Activated naive CD4-positive, alpha-beta T cell treated with anti-CD3 and anti-CD28 coated beads for 36 hours (primary cell): ENCODE results near the gene NPIPA1. TPM values are rescaled to one million over a fixed set of nuclear protein-coding genes. Genes with fewer than 3 reads are reported as not detected.
"Not testable (repeated sequence)": the region's sequence is repeated elsewhere in the genome, so short reads cannot be mapped to it uniquely, and the experiment has no call there.

Experiments used
- CTCF ChIA-PET: fragments of 350-600 bp; sonication (Branson Sonifier 250); formaldehyde crosslinking; loops from one replicate; lab custom pipeline; 2021; ENCODE audit warnings: antibody characterized with exemption; lab: Charles Lee
- DNase-seq: peaks from one replicate; pipeline ENCODE4 v3.0.0-alpha.2; 2020
- H3K27ac Mint-ChIP-seq: one replicate; pipeline ENCODE4 v1.8.0; 2021; ENCODE audit warnings: mild to moderate bottlenecking, mixed read lengths
- H3K27me3 Mint-ChIP-seq: one replicate; pipeline ENCODE4 v1.8.0; 2021; ENCODE audit warnings: low read depth, mixed read lengths
- H3K36me3 Mint-ChIP-seq: one replicate; pipeline ENCODE4 v1.8.0; 2021; ENCODE audit warnings: low read depth, mixed read lengths
- H3K4me1 Mint-ChIP-seq: one replicate; pipeline ENCODE4 v1.8.0; 2021; ENCODE audit warnings: low read depth, mixed read lengths
- H3K4me3 Mint-ChIP-seq: one replicate; pipeline ENCODE4 v1.8.0; 2021; ENCODE audit warnings: mild to moderate bottlenecking, moderate library complexity, mixed read lengths
- H3K9me3 Mint-ChIP-seq: one replicate; pipeline ENCODE4 v1.8.0; 2021; ENCODE audit warnings: mixed read lengths
- intact Hi-C: fragments of 100-400 bp; cut with micrococcal nuclease; formaldehyde crosslinking; loops from one replicate; pipeline ENCODE4 v1.15.1; 2023
- total RNA-seq, 2 experiments: library from RNA; stranded (reverse); gene quantifications; one replicate each; pipeline ENCODE4 v1.2.3, GENCODE V29; 2021

NPIPA1 gene
- total RNA-seq, 2 experiments from 2014 or later = 81.4 to 101 TPM

DNA sequence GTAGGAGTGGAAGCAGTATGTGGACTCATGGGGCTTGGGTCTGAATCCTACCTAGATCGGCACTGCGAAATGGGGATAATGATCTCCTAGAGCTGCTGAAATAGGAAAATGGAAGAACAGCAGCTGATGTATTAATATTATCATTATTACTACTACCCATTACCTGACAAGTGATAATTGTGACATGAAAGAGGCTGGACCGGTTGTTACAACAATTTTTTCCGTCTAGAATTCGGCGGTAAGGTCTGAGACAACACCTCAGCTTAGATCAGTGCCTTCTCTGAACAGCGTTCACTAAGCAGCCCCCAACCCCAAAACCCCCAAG, 37.0 kb downstream of the NPIPA1 start:
- Mint-ChIP-seq H3K4me3 (peak overlapping the region; percentile 88), H3K27ac (peak overlapping the region; percentile 90), H3K4me1 (peaks cover 17% of the 10 kb centered on the region)
- H3K27me3 Mint-ChIP-seq, H3K9me3 Mint-ChIP-seq, H3K36me3 Mint-ChIP-seq, DNase-seq, intact Hi-C loops: not testable (repeated sequence)
- CTCF ChIA-PET = interaction anchor here (0.6 kb wide), 1 partner anchor 645 kb away, joined by 4 read pairs; no protein-coding TSS in a partner anchor

DNA sequence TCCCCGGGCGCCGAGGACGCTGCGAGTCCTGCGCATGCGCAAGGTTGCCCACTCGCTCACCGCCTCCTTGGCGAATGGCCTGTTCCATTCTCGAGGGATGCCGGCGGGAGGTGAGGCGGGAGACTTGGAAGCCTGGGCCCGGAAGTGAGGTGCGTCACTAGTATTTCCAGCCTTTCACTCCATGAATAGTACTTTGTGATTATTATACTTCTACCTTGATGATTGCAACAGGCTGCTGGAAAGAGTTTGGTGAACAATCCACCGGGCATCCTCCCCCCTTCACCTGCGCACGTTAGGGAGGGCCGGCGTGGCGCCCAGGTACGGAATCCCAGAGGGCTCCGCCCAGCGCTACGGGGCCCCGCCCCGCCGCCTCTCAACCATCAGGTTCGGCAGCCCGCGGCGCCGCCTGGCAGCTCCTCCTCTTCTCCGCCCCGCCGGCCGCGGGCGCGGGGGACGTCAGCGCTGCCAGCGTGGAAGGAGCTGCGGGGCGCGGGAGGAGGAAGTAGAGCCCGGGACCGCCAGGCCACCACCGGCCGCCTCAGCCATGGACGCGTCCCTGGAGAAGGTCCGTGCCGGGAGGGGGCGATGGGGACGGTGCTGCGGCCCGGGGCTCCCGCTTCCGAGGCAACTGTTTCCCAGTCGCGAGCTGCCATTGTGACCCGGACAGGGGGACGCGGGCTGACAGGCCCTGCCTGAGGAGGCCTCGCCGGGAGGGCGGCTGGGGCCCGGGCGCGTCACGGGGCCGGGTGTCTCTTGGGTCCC, 37.6 kb downstream of the NPIPA1 start, which contains the start of gene PDXDC1:
TSS of gene PDXDC1 (plus strand) at position 371 of the 762 bp plus-strand sequence. CDS start at position 545, 174 bp downstream.
- H3K27me3 Mint-ChIP-seq, H3K9me3 Mint-ChIP-seq, H3K36me3 Mint-ChIP-seq, CTCF ChIA-PET: not testable (repeated sequence)
- peak within 1 kb of the TSS; percentile 88 for H3K4me3 Mint-ChIP-seq
- intact Hi-C loops = loop anchor here (5.0 kb wide), 1 partner anchor 37 kb away; no protein-coding TSS in a partner anchor
- H3K4me1 Mint-ChIP-seq = peaks cover 22% of the 10 kb centered on the region
- H3K27ac Mint-ChIP-seq = peak within 1 kb of the TSS; percentile 90
- peak; percentile 97 for DNase-seq

DNA sequence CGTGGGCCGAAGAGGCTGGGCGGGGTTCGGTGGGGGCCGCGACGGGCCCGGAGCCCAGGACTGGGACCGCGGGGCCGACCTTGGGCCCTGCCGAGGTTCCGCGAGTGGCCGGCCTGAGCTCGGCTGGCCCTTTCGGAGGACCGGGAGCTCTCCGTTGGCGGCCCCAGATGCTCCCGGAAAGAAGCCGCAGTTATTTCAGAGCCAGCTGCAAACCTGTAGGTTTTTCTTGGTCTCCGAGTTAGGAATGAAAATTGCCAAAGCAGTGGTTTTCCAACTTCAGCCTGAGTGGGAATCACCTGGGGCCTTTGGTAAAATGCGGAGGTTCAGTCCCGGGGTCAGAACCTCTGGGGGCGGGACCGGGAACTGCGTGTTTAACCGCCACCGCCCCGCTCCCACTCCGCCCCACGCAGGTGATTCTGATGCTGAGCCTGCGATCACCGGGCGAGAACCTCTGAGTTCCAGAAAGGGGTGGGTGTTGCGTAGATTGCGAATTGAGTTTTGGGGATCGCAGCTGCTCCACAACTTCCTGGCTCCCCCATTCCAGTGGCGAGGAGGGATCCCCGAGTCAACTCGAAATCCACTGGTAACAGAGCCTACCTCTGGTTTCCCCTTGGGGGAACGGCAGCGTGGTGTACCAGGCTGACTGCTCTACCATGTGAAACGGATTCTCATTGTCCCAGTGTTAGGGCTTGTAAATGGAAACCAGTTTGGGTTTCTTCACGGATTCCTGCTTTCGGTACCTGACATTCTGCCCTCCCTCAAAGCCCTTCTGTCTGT, 38.4 kb downstream of the NPIPA1 start:
- H3K27me3 Mint-ChIP-seq, H3K9me3 Mint-ChIP-seq, CTCF ChIA-PET, H3K36me3 Mint-ChIP-seq: not testable (repeated sequence)
- peak; percentile 72 for DNase-seq
- Mint-ChIP-seq H3K4me3 (peak overlapping the region; percentile 85), H3K4me1 (peaks cover 26% of the 10 kb centered on the region), H3K27ac (peak overlapping the region; percentile 78)
- intact Hi-C loops = loop anchor here (5.0 kb wide), 1 partner anchor 37 kb away; no protein-coding TSS in a partner anchor

DNA sequence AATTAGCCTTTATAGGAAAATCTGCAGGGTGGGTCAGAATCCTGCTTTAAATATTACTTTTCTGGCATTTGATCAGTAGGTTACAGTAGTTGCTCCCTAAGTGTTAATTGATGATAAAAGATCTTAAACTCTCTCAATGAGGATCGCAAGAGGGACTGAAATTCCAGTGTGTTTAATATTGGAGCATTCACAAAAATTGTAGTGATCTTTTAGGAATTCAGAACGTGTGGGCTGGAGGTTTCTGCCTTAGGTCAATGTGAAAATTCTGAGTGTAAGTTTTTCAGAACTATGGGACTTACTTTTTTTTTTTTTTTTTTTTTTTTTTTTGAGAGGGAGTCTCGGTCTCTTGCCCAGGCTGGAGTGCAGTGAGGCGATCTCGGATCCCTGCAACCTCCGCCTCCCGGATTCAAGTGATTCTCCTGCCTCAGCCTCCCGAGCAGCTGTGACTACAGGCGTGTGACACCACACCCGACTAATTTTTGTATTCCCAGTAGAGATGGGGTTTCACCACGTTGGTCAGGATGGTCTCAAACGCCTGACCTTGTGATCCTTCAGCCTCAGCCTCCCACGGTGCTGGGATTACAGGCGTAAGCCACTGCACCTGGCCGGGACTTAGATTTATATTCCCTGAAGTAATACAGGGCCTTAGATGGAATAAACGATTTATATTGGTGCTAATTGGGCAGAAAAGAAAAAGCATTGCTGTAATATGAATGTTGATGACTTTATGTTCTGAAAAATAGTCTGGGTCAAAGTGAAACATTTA, 39.9 kb downstream of the NPIPA1 start:
- H3K4me3 Mint-ChIP-seq, DNase-seq, H3K36me3 Mint-ChIP-seq, H3K27me3 Mint-ChIP-seq, CTCF ChIA-PET, H3K9me3 Mint-ChIP-seq, H3K27ac Mint-ChIP-seq: not testable (repeated sequence)
- intact Hi-C loops = loop anchor here (5.0 kb wide), 1 partner anchor 35 kb away; no protein-coding TSS in a partner anchor
- peaks cover 30% of the 10 kb centered on the region for H3K4me1 Mint-ChIP-seq

DNA sequence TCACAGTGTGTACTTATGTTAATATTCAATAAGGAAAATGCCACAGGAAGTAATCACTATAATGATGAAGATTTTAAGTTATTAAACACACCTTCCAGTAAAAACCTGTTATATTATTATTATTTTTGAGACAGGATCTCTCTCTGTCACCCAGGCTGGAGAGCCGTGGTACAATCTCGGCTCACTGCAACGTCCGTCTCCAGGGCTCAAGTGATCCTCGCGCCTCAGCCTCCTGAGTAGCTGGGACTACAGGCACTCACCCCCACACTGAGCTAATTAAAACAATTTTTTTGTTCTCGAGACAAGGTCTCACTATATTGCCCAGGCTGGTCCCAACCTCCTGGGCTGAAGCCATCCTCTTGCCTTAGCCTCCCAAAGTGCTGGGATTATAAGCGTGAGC, 41.0 kb downstream of the NPIPA1 start:
- intact Hi-C loops = loop anchor here (5.0 kb wide), 1 partner anchor 34 kb away; no protein-coding TSS in a partner anchor

DNA sequence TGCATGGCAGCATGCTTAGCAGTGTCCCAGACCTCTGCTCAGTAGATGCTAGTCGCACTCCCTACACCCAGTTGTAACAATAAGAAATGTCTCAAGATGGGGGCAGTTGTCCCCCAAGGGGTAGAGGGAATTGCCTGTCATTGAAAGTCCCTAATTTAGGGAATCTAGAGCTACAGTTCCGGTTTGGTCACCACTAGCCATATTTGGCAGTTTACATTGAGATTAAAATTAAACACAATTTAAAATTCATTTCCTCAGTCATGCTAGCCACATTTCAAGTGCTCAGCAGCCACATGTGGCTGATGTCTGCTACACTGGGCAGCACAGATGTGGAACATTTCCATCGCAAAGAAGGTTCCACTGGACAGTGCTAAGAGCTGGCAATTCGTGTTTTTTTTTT, 41.7 kb downstream of the NPIPA1 start:
- intact Hi-C loops = loop anchor here (5.0 kb wide), 1 partner anchor 33 kb away; no protein-coding TSS in a partner anchor
- DNase-seq, H3K36me3 Mint-ChIP-seq, H3K9me3 Mint-ChIP-seq, CTCF ChIA-PET, H3K27ac Mint-ChIP-seq, H3K27me3 Mint-ChIP-seq, H3K4me3 Mint-ChIP-seq: not testable (repeated sequence)
- peaks cover 26% of the 10 kb centered on the region for H3K4me1 Mint-ChIP-seq

More for the DNA sequence above, 41.0 kb downstream of the NPIPA1 start:
- H3K27me3 Mint-ChIP-seq, CTCF ChIA-PET, H3K4me3 Mint-ChIP-seq, DNase-seq, H3K27ac Mint-ChIP-seq, H3K9me3 Mint-ChIP-seq, H3K36me3 Mint-ChIP-seq: not testable (repeated sequence)
- H3K4me1 Mint-ChIP-seq = peaks cover 30% of the 10 kb centered on the region

DNA sequence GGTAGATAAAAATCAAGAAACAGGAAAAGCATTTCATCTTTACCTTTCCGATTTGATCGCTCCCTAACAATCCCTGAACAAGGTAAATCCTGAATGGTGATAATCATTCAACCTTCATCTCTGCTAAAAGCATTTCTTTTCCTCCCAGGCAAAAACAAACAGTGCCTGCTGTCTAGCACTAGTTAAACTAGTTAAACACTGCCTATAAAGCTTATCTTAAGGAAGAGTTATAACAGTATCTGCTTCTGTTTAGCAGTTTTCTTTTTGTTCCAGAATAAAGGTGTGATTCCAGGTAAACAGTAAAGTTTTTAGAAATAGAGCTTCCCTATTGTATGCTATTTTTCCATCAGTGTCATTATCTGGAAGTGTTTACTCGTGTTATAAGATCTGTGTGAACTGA, 44.0 kb downstream of the NPIPA1 start:
- intact Hi-C loops, H3K4me3 Mint-ChIP-seq, CTCF ChIA-PET, DNase-seq, H3K36me3 Mint-ChIP-seq, H3K27me3 Mint-ChIP-seq, H3K27ac Mint-ChIP-seq, H3K9me3 Mint-ChIP-seq: not testable (repeated sequence)
- H3K4me1 Mint-ChIP-seq = peaks cover 20% of the 10 kb centered on the region

DNA sequence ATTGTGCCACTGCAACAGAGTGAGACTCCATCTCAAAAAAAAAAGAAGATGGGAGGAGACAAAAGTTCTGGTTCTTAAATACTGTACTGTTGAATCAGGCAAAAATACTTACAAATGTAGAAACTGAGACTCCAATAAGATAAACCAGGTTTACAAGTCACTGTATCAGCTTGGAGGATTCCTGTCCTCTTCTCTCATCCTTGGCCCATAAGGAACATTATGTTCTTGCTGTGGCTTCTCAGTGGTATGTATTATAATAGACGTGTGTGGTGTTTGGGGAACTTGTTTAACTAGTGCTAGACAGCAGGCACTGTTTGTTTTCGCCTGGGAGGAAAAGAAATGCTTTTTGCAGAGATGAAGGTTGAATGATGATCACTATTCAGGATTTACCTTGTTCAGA, 45.3 kb downstream of the NPIPA1 start:
- H3K36me3 Mint-ChIP-seq, H3K27ac Mint-ChIP-seq, H3K4me3 Mint-ChIP-seq, CTCF ChIA-PET, intact Hi-C loops, DNase-seq, H3K27me3 Mint-ChIP-seq, H3K9me3 Mint-ChIP-seq: not testable (repeated sequence)
- peaks cover 12% of the 10 kb centered on the region for H3K4me1 Mint-ChIP-seq

DNA sequence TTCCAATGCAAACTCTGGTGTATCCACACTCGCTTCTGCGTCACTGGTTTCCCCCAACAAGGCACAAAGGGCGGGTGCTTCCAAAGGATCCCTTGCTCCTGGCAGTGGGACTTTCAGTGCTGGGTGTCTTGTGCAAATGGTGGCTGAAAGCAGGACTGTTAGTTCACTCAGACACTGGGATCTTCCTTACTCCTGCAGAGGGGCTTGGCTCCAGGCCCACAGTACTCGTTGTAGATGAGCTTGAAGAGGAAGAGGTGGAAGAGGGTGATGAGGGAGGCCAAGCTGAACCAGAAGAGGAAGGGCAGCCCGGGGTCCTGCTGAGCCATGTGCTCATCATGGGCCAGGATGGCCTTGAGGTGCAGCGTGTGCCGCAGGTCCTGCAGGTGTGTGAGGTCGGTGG, 50.8 kb downstream of the NPIPA1 start:
- H3K27me3 Mint-ChIP-seq, H3K4me3 Mint-ChIP-seq, H3K27ac Mint-ChIP-seq, CTCF ChIA-PET, H3K9me3 Mint-ChIP-seq, intact Hi-C loops, DNase-seq: not testable (repeated sequence)
- H3K36me3 Mint-ChIP-seq = peaks cover 18% of the 10 kb centered on the region
- H3K4me1 Mint-ChIP-seq = peaks cover 15% of the 10 kb centered on the region

DNA sequence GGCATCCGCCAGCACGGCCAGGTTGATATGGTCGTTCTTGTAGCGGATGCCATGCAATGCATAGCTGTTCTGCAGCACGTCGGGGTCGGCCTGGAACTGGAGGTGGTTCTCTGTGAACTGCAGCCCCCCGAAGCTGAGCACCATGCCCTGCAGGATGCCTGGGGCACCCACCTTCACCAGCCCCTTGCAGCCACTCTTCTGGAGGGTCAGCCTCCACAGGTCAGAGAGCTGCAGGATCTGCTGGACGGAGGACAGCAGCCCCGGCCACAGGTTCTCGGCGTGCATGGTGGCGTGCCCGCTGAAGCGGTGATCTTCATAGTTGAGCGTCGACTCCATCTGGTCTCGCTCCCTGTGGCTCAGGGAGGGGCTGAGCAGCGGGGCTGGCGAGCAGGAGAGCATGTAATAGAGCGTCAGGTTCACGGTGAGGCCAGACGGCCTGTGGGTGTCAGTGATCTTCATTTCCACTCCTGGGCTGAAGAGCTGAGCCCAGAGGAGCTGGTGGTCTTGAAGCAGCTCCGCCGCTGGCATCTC, 51.5 kb downstream of the NPIPA1 start:
- H3K27ac Mint-ChIP-seq, intact Hi-C loops, DNase-seq, H3K4me3 Mint-ChIP-seq, CTCF ChIA-PET, H3K9me3 Mint-ChIP-seq, H3K27me3 Mint-ChIP-seq: not testable (repeated sequence)
- Mint-ChIP-seq H3K36me3 (peaks cover 22% of the 10 kb centered on the region), H3K4me1 (peaks cover 18% of the 10 kb centered on the region)

DNA sequence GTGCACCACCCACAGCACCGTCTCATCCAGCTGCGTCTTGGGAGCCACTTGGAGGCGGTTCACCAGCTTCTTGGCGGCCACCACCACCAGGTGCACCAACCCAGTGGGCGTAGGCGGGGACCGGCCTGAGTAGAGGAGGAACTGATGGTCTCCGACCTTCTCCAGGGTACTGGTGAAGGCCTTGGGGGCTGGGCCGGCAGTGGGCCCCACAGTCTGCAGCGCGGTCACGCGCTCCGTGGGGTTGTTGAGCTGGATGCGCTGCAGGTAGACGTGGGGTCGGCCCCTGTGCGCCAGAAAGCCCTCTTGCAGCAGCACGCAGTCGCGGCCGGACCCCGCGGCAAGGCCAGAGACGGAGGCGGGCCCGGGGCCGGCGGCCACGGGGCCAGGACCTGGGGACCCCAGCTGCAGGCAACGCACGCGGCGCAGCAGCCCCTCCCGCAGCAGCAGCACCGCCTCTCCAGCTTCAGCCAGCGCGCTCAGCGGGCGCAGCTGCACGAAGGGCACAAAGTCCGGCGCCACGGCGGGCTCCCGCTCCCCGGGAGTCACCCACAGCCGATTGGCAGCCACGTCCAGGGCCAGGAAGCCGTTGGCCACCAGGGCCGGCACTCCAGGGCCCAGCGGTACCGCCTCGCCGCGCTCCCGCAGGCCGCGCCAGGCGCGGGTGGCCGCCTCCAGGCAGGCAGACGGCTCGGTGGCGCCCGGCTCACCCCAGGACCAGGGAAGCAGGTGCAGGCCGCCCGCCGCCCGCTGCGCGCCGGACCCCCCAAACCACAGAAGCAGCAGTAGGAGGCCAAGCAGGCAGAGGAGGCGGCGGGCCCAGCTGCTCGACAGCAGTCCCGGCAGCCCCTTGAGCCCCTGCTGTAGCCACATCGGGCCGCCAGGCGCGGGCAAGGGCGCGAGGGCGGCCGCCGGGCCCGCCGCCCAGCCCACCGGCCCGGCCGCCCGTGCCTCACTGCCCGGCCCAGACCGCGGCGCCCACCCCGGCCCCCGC, 52.3 kb downstream of the NPIPA1 start:
- H3K4me3 Mint-ChIP-seq, H3K9me3 Mint-ChIP-seq, H3K27me3 Mint-ChIP-seq, CTCF ChIA-PET, intact Hi-C loops, H3K27ac Mint-ChIP-seq, DNase-seq: not testable (repeated sequence)
- Mint-ChIP-seq H3K36me3 (peaks cover 20% of the 10 kb centered on the region), H3K4me1 (peaks cover 21% of the 10 kb centered on the region)
